Breast epithelium (tissue), 3 donors: ENCODE data around the gene B3GALT6.

Experiments used
- CTCF ChIP-seq, 3 donors: fragments of 450-650 bp; IDR thresholded peaks; one replicate each; pipeline ENCODE4 v1.5.1; 2016 to 2017; ENCODE audit warnings: antibody characterized with exemption in 3 of 3, mild to moderate bottlenecking in 3 of 3, moderate library complexity in 3 of 3
- POLR2A ChIP-seq: fragments of 450-650 bp; IDR thresholded peaks from one replicate; pipeline ENCODE4 v1.6.1; 2016; ENCODE audit warnings: antibody characterized with exemption, mild to moderate bottlenecking, moderate library complexity
- POLR2AphosphoS5 ChIP-seq, 3 donors: sonication (generic); formaldehyde crosslinking; IDR thresholded peaks; one replicate each; pipeline ENCODE4 v1.6.1; 2017; ENCODE audit warnings: antibody characterized with exemption in 3 of 3

GRCh38 chr1:1250786-1251284 lies 18.8 kb downstream of the B3GALT6 start:
- TF ChIP-seq CTCF (IDR thresholded peaks at IDR 0.05), result no peak
- no peak for TF ChIP-seq POLR2AphosphoS5 (IDR thresholded peaks at IDR 0.05)
- no peak for TF ChIP-seq POLR2A
